WTC11 (cell line): ENCODE results near the gene GAB2. TPM values are rescaled to one million over a fixed set of nuclear protein-coding genes. Genes with fewer than 3 reads are reported as not detected.

ENCODE experiments used
- ATAC-seq: fragments of 200-7000 bp; cut with Tn5 transposase; 2 replicates; pipeline ENCODE4 v1.10.0; 2021; ENCODE audit warnings: mild to moderate bottlenecking, moderate library complexity
- CTCF ChIA-PET: fragments of 300-600 bp; sonication (Branson Sonifier 250); formaldehyde crosslinking; loops from one replicate; lab custom pipeline; 2021; ENCODE audit warnings: antibody characterized with exemption; lab: Charles Lee
- POLR2A ChIA-PET: fragments of 350-600 bp; sonication (Branson Sonifier 250); formaldehyde crosslinking; loops from one replicate; lab custom pipeline; 2021; ENCODE audit warnings: antibody characterized with exemption; lab: Charles Lee
- DNase-seq: peaks from one replicate; pipeline ENCODE4 v3.0.0; 2021; ENCODE audit warnings: low spot score
- H3K27ac Mint-ChIP-seq: 2 replicates; pipeline ENCODE4 v1.8.0; 2021; ENCODE audit warnings: mixed read lengths
- H3K27me3 Mint-ChIP-seq: 2 replicates; pipeline ENCODE4 v1.8.0; 2021; ENCODE audit warnings: low read depth, mild to moderate bottlenecking, moderate library complexity, mixed read lengths
- H3K36me3 Mint-ChIP-seq: 2 replicates; pipeline ENCODE4 v1.8.0; 2021; ENCODE audit warnings: mixed read lengths
- H3K4me1 Mint-ChIP-seq: 2 replicates; pipeline ENCODE4 v1.8.0; 2022; ENCODE audit warnings: mixed read lengths
- H3K4me3 Mint-ChIP-seq: 2 replicates; pipeline ENCODE4 v1.8.0; 2021; ENCODE audit warnings: mild to moderate bottlenecking, moderate library complexity, mixed read lengths
- H3K9me3 Mint-ChIP-seq: 2 replicates; pipeline ENCODE4 v1.8.0; 2021; ENCODE audit warnings: mixed read lengths
- AR ChIP-seq: fragments of 250-450 bp; sonication (Bioruptor Pico); IDR thresholded peaks from 2 replicates; pipeline ENCODE4 v1.9.0; 2021; ENCODE audit warnings: mild to moderate bottlenecking
- ATF3 ChIP-seq: sonication (generic); formaldehyde crosslinking; conservative IDR thresholded peaks from 2 replicates; pipeline ENCODE4 v1.8.1; 2022; ENCODE audit warnings: mild to moderate bottlenecking, missing genetic modification reagents
- ESRRA ChIP-seq: sonication (generic); formaldehyde crosslinking; IDR thresholded peaks from 2 replicates; pipeline ENCODE4 v1.8.1; 2022; ENCODE audit warnings: mild to moderate bottlenecking, missing genetic modification reagents, borderline replicate concordance
- FOXJ3 ChIP-seq: sonication (generic); formaldehyde crosslinking; IDR thresholded peaks from 2 replicates; pipeline ENCODE4 v1.9.0; 2021; ENCODE audit warnings: missing genetic modification reagents, mild to moderate bottlenecking, borderline replicate concordance
- JUN ChIP-seq: sonication (generic); formaldehyde crosslinking; IDR thresholded peaks from 2 replicates; pipeline ENCODE4 v1.8.0; 2023; ENCODE audit warnings: mild to moderate bottlenecking, missing genetic modification reagents
- MYBL2 ChIP-seq: sonication (generic); formaldehyde crosslinking; IDR thresholded peaks from 2 replicates; pipeline ENCODE4 v1.8.1; 2023; ENCODE audit warnings: mild to moderate bottlenecking, moderate library complexity, missing genetic modification reagents
- NFATC4 ChIP-seq: fragments of 250-450 bp; sonication (Bioruptor Pico); IDR thresholded peaks from 2 replicates; pipeline ENCODE4 v1.9.0; 2021; ENCODE audit warnings: mild to moderate bottlenecking
- PRRX2 ChIP-seq: fragments of 250-450 bp; sonication (Bioruptor Pico); IDR thresholded peaks from 2 replicates; pipeline ENCODE4 v1.8.0; 2021; ENCODE audit warnings: mild to moderate bottlenecking
- RELA ChIP-seq: sonication (generic); formaldehyde crosslinking; IDR thresholded peaks from 2 replicates; pipeline ENCODE4 v1.8.1; 2022; ENCODE audit warnings: missing genetic modification reagents, mild to moderate bottlenecking, borderline replicate concordance
- SP1 ChIP-seq: sonication (generic); formaldehyde crosslinking; conservative IDR thresholded peaks from 2 replicates; pipeline ENCODE4 v1.8.1; 2022; ENCODE audit warnings: missing genetic modification reagents
- USF2 ChIP-seq: sonication (generic); formaldehyde crosslinking; IDR thresholded peaks from 2 replicates; pipeline ENCODE4 v1.8.1; 2023; ENCODE audit warnings: mild to moderate bottlenecking, missing genetic modification reagents, moderate library complexity
- ZBTB43 ChIP-seq: sonication (generic); formaldehyde crosslinking; IDR thresholded peaks from 2 replicates; pipeline ENCODE4 v1.8.1; 2023; ENCODE audit warnings: mild to moderate bottlenecking, missing genetic modification reagents
- ZNF121 ChIP-seq: sonication (generic); formaldehyde crosslinking; IDR thresholded peaks from 2 replicates; pipeline ENCODE4 v1.8.0; 2023; ENCODE audit warnings: missing genetic modification reagents
- ZNF232 ChIP-seq: sonication (generic); formaldehyde crosslinking; IDR thresholded peaks from 2 replicates; pipeline ENCODE4 v1.8.0; 2022; ENCODE audit warnings: mild to moderate bottlenecking, missing genetic modification reagents
- ZNF281 ChIP-seq: sonication (generic); formaldehyde crosslinking; IDR thresholded peaks from 2 replicates; pipeline ENCODE4 v1.8.0; 2023; ENCODE audit warnings: mild to moderate bottlenecking, missing genetic modification reagents
- ZNF396 ChIP-seq: fragments of 250-450 bp; sonication (Bioruptor Pico); IDR thresholded peaks from 2 replicates; pipeline ENCODE4 v1.8.0; 2021; ENCODE audit warnings: mild to moderate bottlenecking, moderate library complexity, borderline replicate concordance
- total RNA-seq: library from RNA; stranded (reverse); gene quantifications from 3 replicates; pipeline ENCODE4 v1.2.3, GENCODE V29; 2021

The GAB2 gene
- total RNA-seq, 1 experiment from 2014 or later, result 10.6 TPM

- no peak for TF ChIP-seq ZNF281 (CRISPR knock-in tag)
- TF ChIP-seq NFATC4, result no peak
- no peak for TF ChIP-seq AR (CRISPR knock-in tag)
These were observed 65.4 kb downstream of the GAB2 start (continued) for GRCh38 chr11:78351979-78352841.

- ATAC-seq (0 out of 2 replicates have a peak, but pooled peaks have one; percentile 20), DNase-seq (no peak)
- H3K9me3 Mint-ChIP-seq, result no peaks in the 10 kb centered on the region
- H3K4me3 Mint-ChIP-seq, result no peak overlapping the region
- H3K36me3 Mint-ChIP-seq, result no peaks in the 10 kb centered on the region
- H3K27me3 Mint-ChIP-seq, result no peaks in the 10 kb centered on the region; the same call in 1 of the 2 replicates
- CTCF ChIA-PET, result interaction anchor here (0.7 to 1.3 kb wide), 4 partner anchors 15 to 123 kb away, joined by 3 read pairs; no protein-coding TSS in a partner anchor
- no peak for TF ChIP-seq FOXJ3
- TF ChIP-seq JUN, result no peak
- no peak for TF ChIP-seq USF2
- TF ChIP-seq ATF3, result no peak
- no peak overlapping the region for H3K27ac Mint-ChIP-seq
- POLR2A ChIA-PET, result no interaction called here
- H3K4me1 Mint-ChIP-seq, result peaks cover 15% of the 10 kb centered on the region
These were observed 66.4 kb downstream of the GAB2 start for GRCh38 chr11:78351193-78351592.

GRCh38 chr11:78350646-78351165 lies 66.9 kb downstream of the GAB2 start:
- DNase-seq (no peak), ATAC-seq (peak; percentile 22; the same call in 1 of the 2 replicates)
- ChIA-PET CTCF (interaction anchor here (0.7 to 1.3 kb wide), 4 partner anchors 15 to 122 kb away, joined by 3 read pairs; no protein-coding TSS in a partner anchor), POLR2A (no interaction called here)
- Mint-ChIP-seq H3K36me3 (no peaks in the 10 kb centered on the region), H3K4me1 (peaks cover 15% of the 10 kb centered on the region), H3K4me3 (no peak overlapping the region), H3K27ac (peak overlapping the region; percentile 30; the same call in 1 of the 2 replicates), H3K9me3 (no peaks in the 10 kb centered on the region)
- no peak for TF ChIP-seq SP1 (CRISPR knock-in tag)
- no peak for TF ChIP-seq ZBTB43 (CRISPR knock-in tag)
- no peak for TF ChIP-seq AR (CRISPR knock-in tag)
- no peak for TF ChIP-seq ZNF232
- no peak for TF ChIP-seq ZNF396
- no peak for TF ChIP-seq PRRX2 (CRISPR knock-in tag)
- no peak for TF ChIP-seq RELA (CRISPR knock-in tag)
- TF ChIP-seq ZNF121 (CRISPR knock-in tag), result no peak
- TF ChIP-seq ESRRA (CRISPR knock-in tag), result no peak
- TF ChIP-seq MYBL2 (CRISPR knock-in tag), result no peak
- TF ChIP-seq, all 79 proteins: peak for 0
- no peaks in the 10 kb centered on the region; the same call in 1 of the 2 replicates for H3K27me3 Mint-ChIP-seq
